Activated CD8-positive, alpha-beta memory T cell treated with anti-CD3 and anti-CD28 coated beads for 48 hours (primary cell): ENCODE data around the gene RGL1.

Source experiments
- DNase-seq, 3 experiments: peaks; one replicate each; pipeline ENCODE4 v3.0.0-alpha.2; 2020; ENCODE audit warnings: low read depth in 2 of 3, low spot score in 2 of 3

Gene RGL1

DNA sequence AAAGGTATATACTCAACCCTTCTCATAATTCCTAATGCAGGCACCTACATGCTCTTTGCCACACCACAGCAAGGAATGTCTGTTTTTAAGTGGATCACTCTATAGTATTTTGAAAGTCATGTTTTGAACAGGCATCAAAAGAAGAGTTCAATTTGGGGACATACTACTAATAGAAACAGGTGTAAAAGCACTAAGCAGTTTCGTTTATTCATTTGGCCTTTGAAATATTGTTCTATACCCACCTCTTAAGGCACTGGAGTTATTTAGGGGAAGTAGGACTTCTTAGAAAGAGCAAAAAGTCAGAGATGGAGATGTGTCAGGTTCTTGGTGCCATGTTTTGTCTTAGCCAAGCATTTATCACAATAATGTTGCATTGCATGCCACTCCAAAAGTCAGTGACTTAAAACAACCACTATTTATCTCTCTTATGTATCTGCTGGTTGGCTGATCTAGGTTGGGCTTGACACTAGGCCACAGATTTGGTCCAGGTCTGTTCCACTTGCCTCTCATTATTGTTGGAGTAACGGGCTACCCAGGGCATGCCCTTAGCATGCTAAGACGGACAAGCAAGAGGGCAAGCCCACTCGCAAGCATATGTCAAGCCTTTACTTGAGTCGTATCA is 107.5 kb downstream of the RGL1 start:
- DNase-seq: no peak

DNA sequence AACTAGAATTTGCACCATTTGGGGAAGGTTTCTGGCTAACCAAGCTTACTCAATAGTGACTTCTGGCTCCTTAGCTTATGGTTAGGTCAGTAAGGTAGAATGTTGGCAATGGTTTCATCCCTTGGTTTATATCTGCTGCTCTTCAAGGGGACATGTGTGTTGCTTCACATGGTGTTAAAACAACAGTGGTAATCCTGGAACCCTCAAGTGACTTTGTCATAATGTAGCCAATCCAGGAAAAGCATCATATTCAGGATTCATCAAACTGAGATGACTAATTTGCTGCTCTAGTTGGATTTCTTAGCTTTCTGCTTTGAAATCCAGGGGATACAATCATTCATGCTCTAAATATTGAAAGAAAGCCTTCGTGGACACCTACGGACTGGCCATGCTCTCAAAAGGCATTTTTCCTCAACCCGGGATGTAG is 108.7 kb downstream of the RGL1 start:
- no peak for DNase-seq

DNA sequence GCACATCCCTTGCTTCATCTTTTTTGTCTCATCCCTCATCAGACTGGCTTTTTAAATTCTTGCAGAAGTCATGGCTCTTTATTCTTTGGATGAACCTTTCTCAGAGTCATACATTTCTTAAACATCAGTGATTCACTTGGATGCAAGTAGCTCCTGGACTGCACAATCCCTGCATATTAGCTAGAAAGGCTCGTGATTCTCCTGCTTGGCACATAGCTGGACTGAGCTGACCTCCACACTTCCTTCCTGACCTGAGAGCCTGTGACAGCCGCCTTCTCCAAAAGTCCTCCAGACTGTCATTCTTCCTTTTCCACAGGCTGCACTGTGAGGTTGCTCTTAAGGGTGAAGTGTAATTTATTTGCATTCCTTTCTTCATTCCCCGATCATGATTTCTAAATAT is 109.4 kb downstream of the RGL1 start:
- no peak for DNase-seq

DNA sequence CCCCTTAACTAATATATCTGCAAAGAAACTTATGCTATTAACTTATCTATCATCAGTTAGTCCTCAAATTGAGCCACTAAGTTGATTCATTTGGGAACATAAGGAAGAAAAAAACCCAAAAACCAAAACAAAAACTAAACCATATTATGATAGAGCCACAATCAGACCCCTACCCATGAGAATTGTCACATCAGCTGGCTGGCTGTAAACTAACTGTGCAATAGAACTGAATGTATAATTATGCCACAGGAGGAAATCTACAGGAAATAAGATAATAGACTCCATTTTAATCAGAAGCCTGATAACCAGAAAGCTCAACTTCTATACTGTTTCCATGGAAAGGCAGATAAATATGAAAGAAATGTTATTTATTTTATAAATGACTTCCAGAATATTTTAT is 110.0 kb downstream of the RGL1 start:
- no peak for DNase-seq

DNA sequence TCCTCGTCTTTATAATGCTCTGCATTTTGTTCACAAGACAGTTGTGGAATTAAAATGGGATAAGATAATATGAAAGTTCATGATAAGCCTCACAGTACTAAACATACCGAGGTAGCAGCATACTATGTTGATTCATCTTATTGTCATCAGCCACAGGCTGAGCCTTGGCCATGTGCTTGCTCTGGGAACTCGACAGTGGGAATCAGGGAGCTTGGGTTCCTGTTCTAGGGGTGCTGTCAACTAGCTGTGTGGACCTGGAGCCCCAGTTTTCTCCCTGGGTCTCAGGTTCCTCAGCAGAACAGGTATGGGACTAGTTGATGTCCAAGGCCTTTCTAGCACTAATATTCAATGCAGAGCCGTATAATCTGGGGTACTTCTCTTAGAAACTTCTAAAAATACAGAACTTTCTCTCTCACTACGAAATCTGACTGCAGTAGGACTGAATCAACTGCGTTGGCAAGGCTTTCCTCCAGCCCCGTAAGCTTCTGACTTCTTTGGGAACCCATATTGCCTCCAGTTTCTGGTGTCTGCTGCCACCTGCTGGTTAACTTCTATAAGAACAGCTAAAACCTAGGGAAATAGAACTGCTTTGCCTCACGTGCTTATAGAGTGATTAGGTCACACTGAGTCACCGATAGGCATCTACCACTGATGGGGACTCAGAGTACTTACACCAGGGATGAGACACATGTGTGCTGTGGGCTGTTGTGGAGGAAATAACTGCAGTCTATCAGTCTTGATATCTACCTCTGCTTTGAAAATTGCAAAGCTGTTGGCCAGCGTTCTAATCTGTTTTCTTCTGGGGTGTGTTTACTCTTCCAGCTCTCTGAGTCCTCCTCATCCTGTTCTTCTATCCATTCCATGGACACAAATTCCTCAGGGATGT is 110.9 kb downstream of the RGL1 start:
- DNase-seq: peak in 2 of 3 experiments; percentile 22 to 42

DNA sequence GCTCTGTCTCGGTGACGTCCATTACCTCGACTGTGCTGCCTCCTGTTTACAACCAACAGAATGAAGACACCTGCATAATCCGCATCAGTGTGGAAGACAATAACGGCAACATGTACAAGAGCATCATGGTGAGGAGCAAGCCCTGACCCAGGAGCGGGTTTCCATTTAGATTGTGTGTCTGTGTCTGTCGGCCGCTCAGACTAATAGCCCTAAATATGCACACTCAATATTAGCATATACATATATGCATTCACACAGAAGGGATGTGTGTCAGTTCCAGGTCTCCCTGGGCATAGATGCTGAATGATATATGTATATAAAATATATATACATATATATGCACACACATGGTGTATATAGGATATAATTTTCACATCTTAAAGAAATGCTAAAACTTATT is 111.7 kb downstream of the RGL1 start:
- no peak for DNase-seq

DNA sequence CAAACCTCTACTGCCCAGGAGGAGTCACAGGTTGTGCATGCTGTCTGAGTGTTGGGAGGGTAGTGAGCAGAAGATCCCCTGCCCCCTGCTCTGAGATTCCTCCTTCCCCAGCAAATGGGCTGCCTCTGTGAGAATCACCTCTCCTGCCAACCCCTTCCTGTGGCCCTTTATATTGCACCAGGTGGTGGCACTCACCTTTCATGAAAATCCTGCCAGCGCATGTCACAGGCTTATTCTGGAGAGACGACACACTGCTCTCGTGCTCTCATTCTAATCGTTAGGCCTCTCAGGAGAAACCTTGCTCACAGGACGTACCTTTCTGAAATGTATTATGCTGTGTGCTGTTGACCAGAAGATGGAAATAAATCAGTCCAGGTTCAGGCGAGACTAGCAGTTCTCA is 113.7 kb downstream of the RGL1 start:
- DNase-seq: no peak

DNA sequence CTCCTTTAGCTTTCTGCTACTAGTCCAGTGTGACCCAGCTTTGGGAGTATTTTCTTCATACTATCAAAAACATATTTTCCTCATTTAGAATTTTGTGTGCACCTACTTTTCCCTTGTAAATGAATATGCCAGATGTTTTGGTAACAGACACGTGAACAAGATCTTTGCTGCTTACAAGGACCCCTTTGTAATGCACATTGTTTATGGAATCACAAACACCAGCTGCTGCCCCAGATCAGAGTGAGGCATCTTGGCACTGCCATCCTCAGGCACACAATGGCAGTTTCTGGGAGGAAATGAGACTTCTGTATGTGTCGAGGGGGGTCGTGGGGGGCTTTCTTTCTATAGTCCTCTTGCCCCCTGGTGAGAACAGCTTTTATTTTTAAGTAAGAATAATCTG is 115.7 kb downstream of the RGL1 start:
- no peak for DNase-seq

DNA sequence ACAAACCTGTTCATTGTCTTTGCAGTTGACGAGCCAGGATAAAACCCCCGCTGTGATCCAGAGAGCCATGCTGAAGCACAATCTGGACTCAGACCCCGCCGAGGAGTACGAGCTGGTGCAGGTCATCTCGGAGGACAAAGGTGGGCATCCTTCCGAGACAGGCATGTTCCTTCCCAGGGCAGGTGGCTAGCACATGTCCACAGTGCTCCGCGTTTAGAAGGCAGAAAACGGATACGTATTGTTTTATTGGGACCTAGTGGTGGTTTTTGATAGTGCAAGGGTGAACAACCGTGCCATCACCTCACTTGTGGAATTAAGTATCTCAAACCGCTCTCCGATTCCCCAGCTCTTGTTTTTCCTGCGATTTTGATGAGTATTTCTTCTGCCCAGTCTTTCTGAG is 117.3 kb downstream of the RGL1 start:
- no peak for DNase-seq

DNA sequence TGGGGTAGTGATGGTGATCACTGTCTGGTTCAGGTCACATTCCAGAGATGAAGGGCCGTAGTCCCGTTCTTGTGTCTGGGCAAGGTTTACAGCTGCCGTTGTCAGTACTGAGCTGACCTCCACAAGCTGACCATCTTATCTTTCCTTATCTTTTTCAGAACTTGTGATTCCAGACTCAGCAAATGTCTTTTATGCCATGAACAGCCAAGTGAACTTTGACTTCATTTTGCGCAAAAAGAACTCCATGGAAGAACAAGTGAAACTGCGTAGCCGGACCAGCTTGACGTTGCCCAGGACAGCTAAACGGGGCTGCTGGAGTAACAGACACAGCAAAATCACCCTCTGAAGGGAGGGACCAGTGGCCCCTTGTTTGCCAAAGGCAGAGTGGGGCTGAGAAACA is 121.0 kb downstream of the RGL1 start:
- no peak for DNase-seq

DNA sequence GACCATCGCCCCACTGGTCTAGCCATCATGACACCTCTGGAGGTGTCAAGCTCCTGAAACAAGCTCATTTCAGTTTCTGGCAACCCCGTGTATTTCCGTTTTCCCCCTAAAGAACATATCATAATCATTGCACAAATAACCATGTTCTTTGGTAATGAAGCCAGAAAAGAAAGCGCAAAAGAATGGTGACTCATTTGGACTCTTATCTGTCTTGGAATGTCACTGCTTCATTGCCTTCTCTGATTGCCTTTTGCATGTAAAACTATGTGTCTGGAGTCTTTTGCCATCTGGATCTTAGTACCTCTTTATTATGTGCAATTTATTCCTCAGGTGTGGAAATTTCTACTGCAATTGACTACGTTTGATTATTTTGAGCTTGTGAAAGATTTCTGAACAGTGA is 122.1 kb downstream of the RGL1 start:
- DNase-seq: no peak

DNA sequence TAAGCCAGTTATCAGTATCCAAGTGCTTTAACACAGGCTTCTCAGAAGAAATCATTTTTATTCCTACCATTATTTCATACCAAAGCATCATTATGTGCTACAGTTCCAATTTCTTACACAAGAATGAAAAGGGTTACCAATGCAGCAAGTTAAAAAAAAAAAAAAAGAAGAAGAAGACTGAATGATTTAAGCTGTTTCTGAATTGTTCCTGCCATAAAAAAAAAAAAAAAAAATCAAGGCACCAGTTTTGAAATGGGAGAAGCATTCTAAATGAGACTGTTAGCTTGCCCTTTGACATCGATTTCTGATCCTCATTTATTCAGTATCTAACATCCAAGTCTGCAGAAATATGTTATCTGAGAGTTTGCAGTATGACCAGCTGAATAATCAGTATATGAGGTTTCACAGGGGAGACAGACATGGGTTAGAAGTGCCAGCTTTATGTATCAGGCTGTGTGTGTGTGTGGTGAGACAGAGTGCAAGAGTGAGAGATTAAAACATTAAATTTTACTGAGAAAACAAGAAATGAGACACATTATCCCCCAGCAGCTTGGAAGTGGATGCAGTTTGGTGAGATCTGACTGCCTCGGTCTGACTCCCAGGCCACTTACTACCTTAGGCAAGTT is 126.8 kb downstream of the RGL1 start:
- no peak for DNase-seq

DNA sequence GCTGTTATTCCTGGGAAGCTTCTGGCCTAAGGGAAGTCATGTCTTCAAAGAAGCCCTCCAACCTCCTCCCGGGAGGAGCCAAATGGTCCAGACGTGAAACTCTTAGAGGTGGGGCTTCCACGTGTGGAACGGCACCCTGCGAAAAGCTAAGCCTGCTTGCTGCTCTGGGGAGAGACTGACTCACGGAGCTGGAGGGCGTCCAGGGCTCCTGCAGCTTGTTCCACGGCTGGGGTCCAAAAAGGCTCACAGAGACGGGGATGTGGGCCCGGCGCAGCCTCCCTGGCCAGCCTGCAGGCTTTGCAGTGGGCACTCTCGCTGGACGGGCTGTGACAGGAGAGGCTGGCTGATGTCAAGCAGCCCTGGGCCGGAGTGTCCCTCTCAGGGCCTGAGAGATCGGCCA is 127.5 kb downstream of the RGL1 start:
- DNase-seq: no peak

DNA sequence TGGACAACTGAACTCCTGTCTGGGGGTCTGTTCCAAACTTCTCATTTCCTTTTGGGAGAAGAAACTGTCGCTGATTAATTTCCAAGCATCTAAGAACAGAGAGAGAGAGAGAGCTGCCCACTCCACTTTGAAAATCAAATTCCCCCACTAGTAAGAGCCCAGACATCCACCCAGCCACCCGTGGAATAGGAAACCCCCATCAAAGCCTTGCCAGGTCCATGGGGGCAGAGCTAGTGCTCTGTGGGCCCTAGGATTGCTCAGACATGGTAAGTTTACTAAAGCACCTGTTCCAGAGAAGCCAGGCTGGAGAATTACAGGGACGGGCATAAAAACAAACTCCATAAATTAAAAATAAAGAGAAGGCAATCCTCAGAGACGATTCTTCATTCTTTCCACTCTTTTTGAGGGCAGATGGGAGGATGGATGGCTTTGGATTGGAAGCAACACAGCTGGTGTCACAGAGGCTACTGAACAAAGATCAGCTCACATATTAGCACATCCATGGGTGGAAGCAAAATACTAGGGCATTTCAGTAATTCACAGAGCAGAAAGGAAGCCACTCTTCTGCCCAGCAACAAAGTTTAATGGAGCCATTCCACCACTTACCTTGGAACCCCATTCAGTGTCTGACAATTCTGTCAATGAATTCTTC is 128.7 kb downstream of the RGL1 start:
- DNase-seq: no peak

DNA sequence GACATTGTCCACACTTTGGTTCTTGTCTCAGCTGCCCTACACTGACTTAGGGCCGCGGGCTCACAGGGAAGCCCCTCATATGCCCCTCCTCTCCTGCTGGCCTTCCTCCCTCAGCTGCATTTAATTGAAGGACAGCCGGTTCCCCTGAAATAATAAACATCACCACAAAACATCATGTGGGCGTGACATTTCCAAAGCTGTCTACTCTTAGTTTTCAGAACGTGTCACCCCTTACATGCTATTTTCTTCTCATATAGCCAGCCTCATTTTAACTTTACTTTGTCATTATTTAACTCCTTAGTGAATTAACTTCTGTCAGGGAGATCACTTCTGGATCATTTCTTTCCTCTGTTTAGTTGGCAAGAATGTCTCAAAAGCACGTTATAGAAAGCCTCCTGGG is 129.4 kb downstream of the RGL1 start:
- no peak for DNase-seq

DNA sequence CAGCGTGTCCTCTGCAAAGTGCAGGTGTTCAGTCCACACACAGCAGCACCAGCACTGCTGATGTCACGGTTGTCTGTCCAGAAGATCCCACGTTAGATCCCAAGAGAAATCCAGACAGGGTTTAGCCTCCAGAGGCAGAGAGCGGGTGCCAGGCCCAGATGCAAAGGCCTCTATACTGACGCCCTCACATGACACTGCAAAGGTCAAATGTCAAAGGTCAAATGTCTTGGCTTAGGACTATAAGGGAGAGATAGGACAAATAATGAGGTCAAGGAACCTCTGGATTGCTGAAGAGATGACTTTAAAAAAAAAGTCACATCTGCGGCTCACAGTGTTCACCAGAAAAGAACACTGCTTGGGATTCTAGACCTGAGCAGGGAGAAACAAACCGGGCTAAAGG is 131.1 kb downstream of the RGL1 start:
- no peak for DNase-seq

DNA sequence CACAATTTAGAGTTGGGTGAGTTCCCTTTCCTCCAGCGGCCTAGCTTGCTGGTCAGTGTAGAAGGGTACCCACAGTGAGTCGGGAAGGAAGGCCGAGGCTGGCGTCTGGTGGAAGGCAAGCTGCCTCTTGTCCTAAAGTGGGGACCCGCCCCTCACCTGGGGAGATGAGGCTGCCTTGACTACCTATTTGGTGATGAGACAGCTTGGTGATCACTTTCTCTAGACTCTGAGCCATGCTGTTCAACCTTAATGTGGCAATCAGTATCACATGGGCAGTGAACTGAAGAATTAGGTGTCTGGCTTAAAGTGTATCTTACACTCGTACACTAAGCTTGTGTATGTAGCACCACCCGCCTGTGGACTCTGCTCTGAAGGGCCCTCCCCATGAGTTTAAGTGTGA is 131.9 kb downstream of the RGL1 start:
- DNase-seq: no peak

DNA sequence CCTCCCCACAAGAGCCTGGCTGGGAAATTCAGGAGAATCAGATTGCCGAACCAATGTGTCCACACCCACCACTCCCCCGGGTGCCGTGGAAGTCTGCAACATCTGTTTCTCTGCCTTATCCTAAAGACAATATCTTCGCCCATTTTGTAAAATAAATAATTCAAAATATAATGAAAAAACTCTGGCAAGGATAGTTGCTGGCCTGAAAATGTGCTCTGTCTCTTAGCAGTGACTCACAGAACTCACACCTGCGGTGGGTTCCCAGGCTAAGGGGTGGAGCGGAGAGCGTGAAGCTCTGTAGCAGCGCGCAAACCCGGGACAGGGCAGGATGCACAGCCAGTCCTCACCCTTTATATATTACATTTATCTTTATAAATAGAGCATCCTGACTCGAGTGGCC is 132.7 kb downstream of the RGL1 start:
- DNase-seq: no peak

DNA sequence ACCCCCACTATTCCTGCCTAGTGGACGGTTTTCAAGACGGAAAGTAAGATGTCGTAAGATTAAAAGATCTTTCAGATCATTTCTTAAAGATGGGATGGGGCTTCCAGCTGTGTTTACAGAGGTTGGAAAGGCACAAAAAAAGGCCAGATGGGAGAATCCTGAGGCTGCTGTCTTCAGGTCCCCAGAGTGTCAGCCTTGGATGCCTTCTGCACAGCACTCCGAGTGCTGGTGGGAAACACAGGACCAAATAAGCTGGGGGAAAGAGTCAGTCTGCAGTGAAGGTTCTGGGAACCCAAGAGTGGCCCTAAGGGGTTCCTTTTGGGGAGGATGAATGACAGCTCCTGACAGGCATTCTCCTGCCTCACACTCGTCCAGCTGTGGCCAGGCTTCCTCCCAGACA is 136.1 kb downstream of the RGL1 start:
- no peak for DNase-seq

DNA sequence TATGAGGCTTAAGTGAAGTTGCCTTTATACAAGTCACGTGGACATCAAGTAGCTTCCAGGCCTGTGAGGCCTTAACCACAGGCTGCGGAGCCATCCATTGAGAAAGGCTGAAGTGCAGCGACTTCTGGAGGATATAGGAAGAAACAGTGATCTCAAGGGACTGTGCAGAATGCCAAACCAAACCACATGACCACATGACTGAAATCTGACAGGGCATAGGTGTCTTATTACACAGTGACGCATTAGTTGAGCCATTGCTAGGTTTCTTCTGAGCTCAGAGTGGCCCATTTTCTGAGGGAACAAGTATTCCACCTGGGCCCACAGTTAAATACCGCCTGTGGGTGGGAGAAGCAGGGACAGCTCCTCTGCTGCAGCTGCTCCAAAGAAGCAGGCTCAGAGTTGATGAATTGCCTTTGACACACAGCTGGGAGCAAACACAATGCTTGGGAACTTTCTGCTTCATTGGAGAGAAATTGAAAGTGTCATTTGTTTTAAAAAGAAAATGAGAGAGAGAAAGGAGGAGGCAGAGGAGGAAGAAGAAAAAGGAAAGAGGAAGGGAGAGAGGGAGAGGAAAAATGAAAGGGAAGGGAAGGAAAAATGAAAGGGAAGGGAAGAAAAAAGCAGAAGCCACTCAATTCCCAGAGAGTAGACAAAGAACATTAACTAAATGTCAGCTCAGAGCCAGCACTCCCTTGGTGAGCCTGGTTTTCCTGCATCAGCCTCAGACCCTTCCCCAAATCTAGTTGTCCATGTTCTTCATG is 138.2 kb downstream of the RGL1 start:
- no peak for DNase-seq
